ENCODE results near the gene PEF1.

- TF ChIP-seq CTCF (IDR thresholded peaks at IDR 0.05; ENCODE audit: insufficient read depth, low read depth, low read length), result no peak
- TF ChIP-seq EZH2 (IDR thresholded peaks at IDR 0.05; ENCODE audit: insufficient read depth, low read length), result no peak
Observed at GRCh38 chr1:31688233-31688918, 43.7 kb upstream of the PEF1 start.
